Left colon (tissue), 2 donors: ENCODE results near the gene CRYBG1. TPM values are rescaled to one million over a fixed set of nuclear protein-coding genes. Genes with fewer than 3 reads are reported as not detected.
"Not testable (repeated sequence)": the region's sequence is repeated elsewhere in the genome, so short reads cannot be mapped to it uniquely, and the experiment has no call there.

Source experiments
- ATAC-seq: fragments of 200-7000 bp; cut with Tn5 transposase; one replicate; pipeline ENCODE4 v1.9.1; 2020; ENCODE audit warnings: mild to moderate bottlenecking, moderate library complexity
- DNase-seq, 2 donors: peaks; one replicate each; pipeline ENCODE4 v3.0.0-alpha.2; 2020
- intact Hi-C, 2 donors: fragments of 100-400 bp; cut with DNase I in 1 of 2; cut with micrococcal nuclease in 1 of 2; formaldehyde crosslinking; loops; one replicate each; pipeline versions ENCODE4 v1.11.2 to v1.14.0; 2022; cut with DNase I, micrococcal nuclease
- total RNA-seq, 2 donors: library from RNA; stranded (reverse); fragmentation: NEBNext Ultra II Directional; extraction: Animal tissue kit (Norgen Biotek cat#: 25700); gene quantifications; one replicate each; pipeline ENCODE4 v1.2.1, GENCODE V29; 2021
- donor health status: DM: no; HTN: no; CAD: no.
- donor health status: DM: yes; HTN: yes; CAD: no.

CRYBG1 gene
- total RNA-seq, 2 donors from 2014 or later: 73.7 to 77.5 TPM

DNA sequence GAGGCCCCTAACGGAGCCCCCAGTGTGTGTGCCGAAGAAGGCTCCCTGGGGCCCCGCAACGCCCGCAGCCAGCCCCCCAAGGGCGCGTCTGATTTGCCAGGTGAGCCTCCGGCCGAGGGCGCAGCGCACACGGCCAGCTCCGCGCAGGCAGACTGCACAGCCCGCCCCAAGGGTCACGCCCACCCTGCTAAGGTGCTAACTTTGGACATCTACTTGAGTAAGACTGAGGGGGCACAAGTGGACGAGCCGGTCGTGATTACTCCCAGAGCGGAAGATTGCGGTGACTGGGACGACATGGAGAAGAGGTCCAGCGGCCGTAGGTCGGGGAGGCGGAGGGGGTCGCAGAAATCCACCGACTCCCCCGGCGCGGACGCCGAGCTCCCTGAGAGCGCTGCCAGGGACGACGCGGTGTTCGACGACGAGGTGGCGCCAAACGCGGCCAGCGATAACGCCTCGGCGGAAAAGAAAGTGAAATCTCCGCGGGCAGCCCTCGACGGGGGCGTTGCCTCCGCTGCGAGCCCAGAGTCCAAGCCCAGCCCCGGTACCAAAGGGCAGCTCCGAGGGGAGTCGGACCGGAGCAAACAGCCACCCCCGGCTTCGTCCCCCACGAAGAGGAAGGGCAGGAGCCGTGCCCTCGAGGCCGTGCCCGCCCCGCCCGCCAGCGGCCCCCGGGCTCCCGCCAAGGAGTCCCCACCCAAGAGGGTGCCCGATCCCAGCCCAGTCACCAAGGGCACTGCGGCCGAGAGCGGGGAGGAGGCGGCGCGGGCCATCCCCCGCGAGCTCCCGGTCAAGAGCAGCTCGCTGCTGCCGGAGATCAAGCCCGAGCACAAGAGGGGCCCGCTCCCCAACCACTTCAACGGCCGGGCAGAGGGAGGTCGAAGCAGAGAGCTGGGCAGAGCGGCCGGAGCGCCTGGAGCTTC, 151.8 kb downstream of the CRYBG1 start:
- intact Hi-C loops: no loop called here
- DNase-seq: peak; percentile 88 to 91
- ATAC-seq: peak; percentile 71

DNA sequence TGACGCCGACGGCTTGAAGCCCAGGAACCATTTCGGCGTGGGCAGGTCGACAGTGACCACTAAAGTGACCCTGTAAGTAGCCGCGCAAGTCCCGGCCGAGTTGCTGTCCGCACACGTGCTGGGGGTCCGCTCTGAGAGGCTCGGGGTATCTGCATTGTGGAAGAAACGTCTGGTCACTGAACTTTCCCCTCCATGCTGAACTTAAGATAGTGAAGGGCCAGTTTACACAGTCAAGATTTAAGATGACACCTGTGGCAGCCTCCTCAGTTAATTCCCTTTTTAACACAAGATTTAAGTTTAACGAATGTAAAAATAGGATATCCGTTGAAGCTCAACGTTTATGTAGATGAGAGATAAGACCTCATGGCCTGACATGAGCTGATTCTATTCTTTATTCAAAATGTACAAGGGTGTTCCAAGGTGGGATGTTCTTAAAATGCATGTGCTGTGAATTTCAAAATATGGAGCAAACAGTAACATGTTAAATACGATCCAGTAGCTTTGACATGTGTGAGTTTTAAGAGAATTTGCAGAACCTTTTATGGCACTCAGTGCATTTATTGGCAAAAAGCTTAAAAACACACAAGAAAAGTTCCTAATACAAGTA, 152.6 kb downstream of the CRYBG1 start:
- no peak for DNase-seq
- peak; percentile 1 for ATAC-seq
- intact Hi-C loops: no loop called here

DNA sequence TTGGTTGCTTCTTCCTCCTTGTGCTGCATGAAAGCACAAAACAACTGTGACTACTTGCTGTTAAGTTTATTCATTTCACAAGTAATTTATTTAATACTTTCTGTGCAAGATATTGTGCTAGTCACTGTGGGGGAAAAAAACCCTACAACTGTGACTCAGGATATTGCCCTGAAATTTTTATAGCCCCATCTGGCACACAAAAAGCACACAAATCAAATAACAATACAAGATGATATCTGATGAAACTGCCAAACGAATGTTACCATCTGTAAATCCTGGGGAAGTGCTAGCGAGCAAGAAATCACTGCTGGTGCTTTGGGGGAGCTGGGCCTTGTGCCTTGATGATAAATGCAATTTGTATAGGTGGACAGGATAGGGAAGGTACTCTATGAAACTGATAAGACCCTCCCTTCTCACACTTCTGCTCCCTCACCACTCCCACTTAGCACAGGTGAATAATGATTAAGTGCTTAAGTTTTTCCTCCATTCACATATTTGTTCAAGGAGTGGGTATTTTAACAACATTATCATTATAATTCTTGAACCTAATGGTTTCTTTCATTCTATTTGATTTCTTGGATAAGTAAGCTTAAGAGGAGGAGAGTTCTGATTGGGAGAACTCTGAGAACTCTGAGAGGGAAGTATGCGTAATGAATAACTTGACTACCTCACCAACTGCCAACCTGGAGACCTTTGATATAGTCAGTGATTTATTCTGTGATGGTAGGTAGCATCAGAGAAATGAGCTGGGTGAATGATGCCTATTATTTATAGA, 153.5 kb downstream of the CRYBG1 start:
- DNase-seq: peak in 1 of 2 donors; percentile 29

DNA sequence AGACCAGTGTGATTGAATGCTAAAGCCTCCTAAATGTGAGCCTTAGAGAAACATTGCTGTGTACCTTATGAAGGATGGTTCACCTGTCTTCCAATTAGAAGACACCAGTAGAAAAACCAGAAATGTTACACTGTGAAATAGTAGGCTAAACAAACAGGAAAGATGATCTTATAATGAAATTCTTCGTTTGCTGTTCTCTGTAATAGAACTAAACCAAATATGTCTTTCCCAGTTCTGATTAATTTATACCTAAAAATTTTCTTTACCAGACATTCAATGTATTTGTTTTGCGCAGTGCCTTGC, 154.0 kb downstream of the CRYBG1 start:
- intact Hi-C loops: no loop called here
- DNase-seq (no peak), ATAC-seq (no peak)

More for the DNA sequence above, 153.5 kb downstream of the CRYBG1 start:
- intact Hi-C loops: no loop called here
- ATAC-seq: peak; percentile 37

DNA sequence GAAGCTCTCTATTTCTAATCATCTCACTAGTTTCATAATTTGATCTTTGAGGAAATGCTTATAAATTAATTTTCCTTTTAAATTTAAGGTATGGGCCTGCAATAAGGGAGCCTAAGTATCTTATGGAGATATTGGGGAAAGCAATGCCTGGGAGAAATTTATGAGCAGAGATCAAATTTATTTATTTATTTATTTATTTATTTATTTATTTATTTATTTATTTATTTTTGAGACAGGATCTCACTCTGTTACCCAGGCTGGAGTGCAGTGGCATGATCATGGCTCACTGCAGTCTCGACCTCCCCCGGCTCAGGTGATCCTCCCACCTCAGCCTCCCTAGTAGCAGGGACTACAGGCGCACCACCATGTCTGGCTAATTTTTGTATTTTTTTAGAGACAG, 155.1 kb downstream of the CRYBG1 start:
- DNase-seq, ATAC-seq: not testable (repeated sequence)
- intact Hi-C loops: loop anchor here in 1 of 2 donors (5.0 kb wide), 1 partner anchor 37 kb away; no protein-coding TSS in a partner anchor

DNA sequence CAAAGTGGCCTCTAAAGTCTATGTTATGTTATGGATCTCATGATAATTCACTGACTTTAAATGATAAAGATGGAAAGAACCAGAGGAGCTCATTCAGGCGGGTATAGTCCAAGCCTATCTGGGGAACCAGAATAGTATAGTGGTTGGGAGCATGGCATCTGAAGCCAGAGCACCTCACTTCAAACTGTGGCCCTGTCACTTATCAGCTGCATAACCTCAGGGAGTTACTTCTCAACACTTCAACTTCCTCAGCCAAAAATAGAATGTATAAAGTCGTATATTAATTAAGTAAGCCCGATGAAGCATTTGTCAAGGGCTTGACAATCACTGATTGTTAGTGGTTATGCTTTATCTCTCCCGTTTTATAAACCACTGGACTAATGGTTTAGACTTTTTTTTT, 156.1 kb downstream of the CRYBG1 start:
- intact Hi-C loops: loop anchor here in 1 of 2 donors (5.0 kb wide), 1 partner anchor 36 kb away; no protein-coding TSS in a partner anchor
- ATAC-seq (no peak), DNase-seq (no peak)

DNA sequence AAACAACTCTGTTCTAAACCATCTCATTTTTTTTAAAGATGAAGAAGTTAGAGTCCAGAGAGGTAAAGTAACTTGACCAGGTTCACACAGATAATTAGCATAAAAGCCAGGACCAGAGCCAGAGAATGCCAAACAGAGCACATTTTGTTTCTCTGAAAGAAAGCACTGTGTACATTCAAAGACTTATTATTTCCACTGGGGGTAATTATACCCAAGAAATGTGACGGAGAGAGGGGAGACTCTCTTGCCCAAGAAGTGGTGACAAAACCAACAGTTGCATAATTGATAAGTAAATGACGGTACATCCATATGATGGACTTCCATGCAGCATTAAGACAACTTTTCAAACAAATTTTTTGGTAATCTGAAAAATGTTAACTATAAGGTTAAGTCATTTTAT, 157.2 kb downstream of the CRYBG1 start:
- no peak for ATAC-seq
- intact Hi-C loops: loop anchor here in 1 of 2 donors (5.0 kb wide), 1 partner anchor 35 kb away; no protein-coding TSS in a partner anchor
- no peak for DNase-seq

DNA sequence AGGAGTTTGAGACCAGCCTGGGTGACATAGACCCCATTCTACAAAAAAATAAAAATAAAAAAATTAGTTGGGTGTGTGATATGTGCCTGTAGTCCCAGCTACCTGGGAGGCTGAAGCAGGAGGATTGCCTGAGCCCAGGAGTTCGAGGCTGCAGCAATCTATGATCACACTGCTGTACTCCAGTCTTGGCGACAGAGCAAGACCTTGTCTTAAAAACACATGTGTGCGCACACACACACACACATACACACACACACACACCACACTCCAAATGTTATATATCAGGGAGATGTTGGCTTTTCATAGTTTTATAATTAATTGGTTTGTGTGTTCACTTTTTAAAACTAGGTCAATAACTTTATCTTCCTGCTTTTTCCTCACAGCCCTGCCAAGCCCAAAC, 158.2 kb downstream of the CRYBG1 start:
- intact Hi-C loops: loop anchor here in 1 of 2 donors (5.0 kb wide), 1 partner anchor 34 kb away; no protein-coding TSS in a partner anchor

DNA sequence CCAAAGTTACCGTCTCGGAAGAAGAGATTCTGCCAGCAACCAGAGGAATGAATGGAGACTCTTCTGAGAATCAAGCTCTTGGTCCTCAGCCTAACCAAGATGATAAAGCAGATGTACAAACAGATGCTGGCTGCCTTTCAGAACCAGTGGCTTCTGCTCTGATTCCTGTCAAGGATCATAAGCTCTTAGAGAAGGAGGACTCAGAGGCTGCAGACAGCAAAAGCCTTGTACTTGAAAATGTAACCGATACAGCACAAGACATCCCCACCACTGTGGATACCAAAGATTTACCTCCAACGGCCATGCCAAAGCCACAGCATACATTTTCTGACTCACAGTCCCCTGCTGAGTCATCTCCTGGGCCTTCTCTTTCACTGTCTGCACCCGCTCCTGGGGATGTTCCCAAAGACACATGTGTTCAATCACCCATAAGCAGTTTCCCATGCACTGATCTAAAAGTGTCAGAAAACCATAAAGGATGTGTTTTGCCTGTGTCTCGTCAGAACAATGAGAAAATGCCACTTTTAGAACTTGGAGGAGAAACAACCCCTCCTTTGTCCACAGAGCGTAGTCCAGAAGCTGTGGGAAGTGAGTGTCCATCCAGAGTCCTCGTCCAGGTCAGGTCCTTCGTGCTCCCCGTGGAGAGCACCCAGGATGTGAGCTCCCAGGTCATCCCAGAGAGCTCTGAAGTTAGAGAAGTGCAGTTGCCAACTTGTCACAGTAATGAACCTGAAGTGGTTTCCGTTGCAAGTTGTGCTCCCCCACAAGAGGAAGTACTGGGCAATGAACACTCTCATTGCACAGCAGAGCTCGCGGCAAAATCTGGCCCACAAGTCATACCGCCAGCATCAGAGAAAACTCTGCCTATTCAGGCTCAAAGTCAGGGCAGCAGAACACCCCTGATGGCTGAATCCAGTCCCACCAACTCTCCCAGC, 159.2 kb downstream of the CRYBG1 start:
- intact Hi-C loops: loop anchor here in 1 of 2 donors (5.0 kb wide), 1 partner anchor 33 kb away; no protein-coding TSS in a partner anchor
- peak; percentile 22 for ATAC-seq
- peak; percentile 45 to 48 for DNase-seq

More for the DNA sequence above, 158.2 kb downstream of the CRYBG1 start:
- DNase-seq (no peak), ATAC-seq (no peak)

DNA sequence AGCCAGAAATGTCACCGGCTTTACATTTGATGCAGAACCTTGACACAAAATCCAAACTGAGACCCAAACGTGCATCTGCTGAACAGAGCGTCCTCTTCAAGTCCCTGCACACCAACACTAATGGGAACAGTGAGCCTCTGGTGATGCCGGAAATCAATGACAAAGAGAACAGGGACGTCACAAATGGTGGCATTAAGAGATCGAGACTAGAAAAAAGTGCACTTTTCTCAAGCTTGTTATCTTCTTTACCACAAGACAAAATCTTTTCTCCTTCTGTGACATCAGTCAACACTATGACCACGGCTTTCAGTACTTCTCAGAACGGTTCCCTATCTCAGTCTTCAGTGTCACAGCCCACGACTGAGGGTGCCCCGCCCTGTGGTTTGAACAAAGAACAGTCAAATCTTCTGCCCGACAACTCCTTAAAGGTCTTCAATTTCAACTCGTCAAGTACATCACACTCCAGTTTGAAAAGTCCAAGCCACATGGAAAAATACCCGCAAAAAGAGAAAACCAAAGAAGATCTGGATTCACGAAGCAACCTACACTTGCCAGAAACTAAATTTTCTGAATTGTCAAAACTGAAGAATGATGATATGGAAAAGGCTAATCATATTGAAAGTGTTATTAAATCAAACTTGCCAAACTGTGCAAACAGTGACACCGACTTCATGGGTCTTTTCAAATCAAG, 160.3 kb downstream of the CRYBG1 start:
- intact Hi-C loops: no loop called here
- peak in 1 of 2 donors; percentile 36 for DNase-seq
- peak; percentile 27 for ATAC-seq

DNA sequence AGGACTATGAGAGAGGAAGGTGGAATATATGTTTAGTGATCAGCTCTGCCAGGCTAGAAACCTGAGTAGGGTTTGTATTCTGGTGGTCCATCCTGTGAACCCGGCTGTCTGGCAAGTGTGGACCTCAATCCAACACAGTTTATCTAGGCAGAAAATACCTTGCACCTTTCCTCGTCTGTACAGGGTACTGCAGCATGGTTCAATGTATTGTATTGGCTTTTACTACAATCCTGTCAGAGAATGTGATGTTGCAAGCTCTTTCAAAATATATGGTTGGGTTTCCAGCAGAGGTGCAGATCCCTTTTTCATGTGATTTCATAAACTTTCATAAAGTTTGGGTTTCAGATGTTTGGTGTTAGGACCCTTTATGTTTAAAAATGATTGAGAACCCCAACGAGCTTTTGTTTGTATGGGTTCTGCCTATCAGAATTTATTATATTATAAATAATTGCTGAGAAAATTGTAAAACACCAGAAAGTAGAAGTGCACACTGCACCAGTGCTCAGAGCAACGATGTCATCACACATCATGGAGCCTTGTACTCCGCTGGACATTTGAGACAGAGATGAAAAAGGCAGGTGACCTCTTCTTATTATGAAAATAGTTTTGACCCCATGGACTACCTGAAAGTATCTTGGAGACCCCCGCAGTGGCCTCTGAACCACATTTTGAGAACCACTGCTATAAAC, 162.2 kb downstream of the CRYBG1 start:
- ATAC-seq (no peak), DNase-seq (no peak)
- intact Hi-C loops: no loop called here

DNA sequence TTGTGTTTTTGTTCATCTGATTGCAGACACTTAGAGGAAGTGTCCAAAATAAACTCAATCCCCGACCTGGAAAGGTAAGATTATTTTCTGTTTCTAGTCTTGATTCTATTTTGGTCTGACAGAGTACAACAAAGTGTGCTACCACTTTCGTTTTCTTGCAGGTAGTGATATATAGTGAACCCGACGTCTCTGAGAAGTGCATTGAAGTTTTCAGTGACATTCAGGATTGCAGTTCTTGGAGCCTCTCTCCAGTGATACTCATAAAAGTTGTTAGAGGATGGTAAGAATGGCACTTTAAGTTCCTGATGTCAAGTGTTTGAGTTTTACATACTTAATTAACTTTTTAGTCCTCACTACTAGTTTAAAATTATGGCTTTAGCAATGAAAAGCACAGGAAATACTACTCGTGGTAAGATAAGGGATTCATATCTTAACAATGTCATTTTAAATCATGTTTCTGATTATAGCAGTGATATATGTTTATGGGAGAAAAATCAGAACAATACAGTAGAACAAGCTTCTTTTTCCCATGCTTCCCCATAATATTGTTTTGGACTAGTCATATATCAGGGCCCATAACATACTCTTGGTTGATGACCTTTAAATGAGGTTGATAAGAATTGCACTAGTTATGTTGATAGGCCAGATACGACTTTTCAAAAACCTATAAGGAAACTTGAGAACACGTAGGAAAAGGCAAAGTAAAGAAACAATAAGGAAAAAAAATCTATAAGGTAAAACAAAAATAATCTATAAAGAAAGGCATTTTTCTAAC, 164.8 kb downstream of the CRYBG1 start:
- peak; percentile 78 for ATAC-seq
- DNase-seq: no peak
- intact Hi-C loops: no loop called here

DNA sequence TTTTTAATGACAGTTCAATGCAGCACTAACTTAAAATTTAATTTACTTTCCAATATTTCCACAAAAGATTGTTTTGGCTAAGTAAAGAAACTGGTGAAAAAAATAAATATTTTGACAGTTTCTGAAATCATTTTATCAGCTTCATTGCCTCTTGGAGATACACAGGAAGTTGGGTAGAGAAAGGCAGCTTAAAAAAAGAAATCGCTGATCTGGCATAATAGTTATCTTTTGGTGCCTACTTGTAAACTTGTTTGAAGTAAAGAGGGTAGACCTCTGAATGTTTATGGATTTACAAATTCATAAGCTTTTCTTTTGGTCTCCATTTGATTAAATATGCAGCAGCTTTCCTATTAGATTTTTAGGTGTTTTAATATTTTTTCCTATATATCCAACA, 165.4 kb downstream of the CRYBG1 start:
- no peak for DNase-seq
- ATAC-seq: no peak
- intact Hi-C loops: no loop called here

DNA sequence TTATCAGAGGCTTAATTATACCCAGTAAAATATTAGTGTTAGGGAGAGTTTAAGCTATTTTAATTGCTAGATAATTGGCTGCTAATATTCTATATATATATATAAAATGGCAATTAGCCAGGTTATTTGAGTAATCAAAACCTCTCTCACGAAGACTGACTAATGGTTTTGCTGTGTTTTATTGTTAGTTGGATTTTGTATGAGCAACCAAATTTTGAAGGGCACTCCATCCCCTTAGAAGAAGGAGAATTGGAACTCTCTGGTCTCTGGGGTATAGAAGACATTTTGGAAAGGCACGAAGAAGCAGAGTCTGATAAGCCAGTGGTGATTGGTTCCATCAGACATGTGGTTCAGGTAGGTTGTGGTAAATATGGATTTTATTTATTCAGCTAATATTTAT, 166.6 kb downstream of the CRYBG1 start:
- no peak for ATAC-seq
- intact Hi-C loops: no loop called here
- DNase-seq: no peak

DNA sequence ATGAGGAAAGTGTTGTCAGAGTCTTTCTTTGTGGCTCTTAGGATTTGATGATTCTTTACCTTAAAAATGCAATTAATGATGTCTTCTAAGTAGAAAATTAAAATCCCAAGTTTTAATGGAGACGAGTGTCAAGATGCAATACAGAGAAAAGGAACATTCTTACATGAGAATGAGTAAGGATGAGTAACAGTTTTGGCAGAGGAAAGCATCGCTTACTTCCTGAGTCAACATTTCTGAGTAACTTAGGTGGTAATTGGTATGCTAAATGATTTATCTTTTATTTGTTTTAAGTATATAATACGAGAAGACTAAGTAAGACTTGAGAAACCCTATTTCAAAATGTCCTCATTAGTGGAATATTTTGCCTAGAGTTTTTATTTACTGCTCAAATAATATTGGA, 167.5 kb downstream of the CRYBG1 start:
- ATAC-seq: no peak

DNA sequence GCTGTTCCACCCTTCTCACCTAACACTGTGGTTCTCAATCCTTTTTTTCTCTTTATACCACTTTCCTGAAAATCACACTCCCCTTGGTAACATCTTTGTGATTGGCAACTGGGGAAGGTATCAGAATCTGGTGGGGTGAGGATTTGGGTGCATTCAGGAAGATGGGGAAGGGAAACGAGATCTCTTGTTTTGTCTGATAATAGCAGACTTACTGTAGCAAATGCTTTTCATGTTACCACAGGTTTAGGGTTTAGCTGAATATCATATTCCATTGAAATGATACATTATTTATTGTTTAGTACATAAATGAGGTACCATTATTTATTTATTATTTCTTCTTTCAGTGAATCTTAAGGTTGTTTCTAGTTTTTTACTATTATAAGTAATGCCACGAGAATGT, 168.0 kb downstream of the CRYBG1 start:
- ATAC-seq (no peak), DNase-seq (no peak)
- intact Hi-C loops: no loop called here

More for the DNA sequence above, 167.5 kb downstream of the CRYBG1 start:
- intact Hi-C loops: no loop called here
- no peak for DNase-seq
